ENCODE data around the gene RUBCN.

GRCh38 chr3:197697355-197697754 lies 39.3 kb downstream of the RUBCN start:
- no peak for TF ChIP-seq CTCF (IDR thresholded peaks at IDR 0.05)
- no peak for TF ChIP-seq EZH2 (IDR thresholded peaks at IDR 0.05; ENCODE audit: borderline replicate concordance, insufficient read depth, low read depth, low read length, poor library complexity, severe bottlenecking)
